ENCODE measurements around the gene NFATC2.

DNA sequence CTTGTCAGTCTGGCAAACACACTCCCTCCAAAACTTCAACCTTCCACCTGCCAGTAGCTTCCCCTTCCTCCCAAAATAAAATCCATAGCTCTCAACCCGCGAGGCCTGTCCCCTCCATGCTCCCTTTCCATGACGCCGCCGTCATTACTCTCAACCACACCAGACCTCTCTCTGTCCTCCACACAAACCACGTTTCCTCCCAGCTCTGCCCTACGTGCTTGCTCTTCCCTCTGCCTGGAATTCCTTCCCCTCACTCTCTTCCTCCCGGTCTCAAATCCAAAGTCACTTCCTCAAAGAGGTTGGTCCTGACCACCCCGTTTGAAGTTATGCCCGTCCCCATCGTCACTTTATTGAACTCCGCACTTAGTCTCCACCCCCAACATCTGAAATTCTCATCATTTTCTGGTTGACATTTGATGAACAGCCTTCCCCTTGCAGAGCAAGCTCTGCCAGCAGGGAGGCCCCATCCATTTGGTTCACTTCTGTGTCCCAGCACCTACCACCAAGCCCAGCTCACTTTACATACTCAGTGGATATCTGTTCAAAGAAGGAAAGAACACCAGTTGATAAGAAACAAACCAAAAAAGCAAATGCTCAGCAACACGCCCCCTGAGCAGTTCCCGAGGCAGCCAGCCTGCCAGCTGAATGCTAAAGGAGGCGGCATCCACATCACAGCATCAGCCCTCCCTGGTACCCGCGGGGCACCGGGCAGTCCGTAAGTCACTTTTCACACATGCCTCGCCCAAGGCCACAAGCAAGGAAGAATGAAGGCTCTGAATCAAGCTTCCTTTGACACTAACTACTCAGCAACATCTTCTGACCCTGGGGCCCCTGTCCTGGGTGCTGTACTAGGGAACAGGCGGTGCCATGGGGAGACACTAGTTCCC, 125.0 kb downstream of the NFATC2 start:
- TF ChIP-seq CTCF (IDR thresholded peaks at IDR 0.05) (no peak), POLR2A (IDR thresholded peaks at IDR 0.05) (no peak)

Measured in Peyer's patch (tissue), 4 donors.